ENCODE results near the gene NACC1.
A peak's percentile ranks its signal among the peaks of the same experiment; 100 is the strongest.

The NACC1 gene

DNA sequence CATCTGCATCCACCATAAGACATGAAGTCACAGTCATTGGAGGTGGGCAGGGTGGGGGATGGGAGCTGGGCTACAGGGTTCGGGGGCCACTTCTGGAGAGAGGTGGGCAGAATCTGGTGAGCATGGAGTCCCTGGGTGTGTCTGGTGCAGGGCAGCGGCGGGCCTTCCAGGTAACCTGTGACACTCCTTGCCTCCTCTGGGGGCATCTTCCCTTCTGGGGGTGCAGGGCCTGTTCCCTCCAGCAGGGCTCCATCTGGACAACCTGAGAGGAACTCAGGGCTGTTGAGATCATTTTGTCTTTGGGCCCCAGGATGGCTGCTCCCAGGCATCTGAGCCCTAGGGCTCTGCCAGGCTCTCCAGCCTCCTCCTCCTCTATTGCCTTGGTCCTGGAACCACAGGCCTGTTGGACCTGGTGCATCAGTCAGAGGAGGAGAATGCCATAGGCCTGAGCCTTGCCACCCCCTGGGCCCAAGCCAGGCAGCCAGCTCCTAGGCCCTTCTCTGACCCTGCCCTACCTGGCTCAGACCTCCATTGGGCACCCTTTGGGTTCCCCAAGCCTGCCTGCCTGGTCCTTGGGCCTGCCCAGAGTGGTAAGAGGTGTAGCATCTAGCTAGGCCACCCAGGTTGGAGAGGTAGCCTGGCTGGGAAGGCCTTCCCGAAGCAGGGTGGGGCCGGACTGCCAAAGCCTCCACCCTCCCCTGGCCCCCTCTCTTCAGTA lies 28.8 kb upstream of the NACC1 start:
- no peak for DNase-seq

DNA sequence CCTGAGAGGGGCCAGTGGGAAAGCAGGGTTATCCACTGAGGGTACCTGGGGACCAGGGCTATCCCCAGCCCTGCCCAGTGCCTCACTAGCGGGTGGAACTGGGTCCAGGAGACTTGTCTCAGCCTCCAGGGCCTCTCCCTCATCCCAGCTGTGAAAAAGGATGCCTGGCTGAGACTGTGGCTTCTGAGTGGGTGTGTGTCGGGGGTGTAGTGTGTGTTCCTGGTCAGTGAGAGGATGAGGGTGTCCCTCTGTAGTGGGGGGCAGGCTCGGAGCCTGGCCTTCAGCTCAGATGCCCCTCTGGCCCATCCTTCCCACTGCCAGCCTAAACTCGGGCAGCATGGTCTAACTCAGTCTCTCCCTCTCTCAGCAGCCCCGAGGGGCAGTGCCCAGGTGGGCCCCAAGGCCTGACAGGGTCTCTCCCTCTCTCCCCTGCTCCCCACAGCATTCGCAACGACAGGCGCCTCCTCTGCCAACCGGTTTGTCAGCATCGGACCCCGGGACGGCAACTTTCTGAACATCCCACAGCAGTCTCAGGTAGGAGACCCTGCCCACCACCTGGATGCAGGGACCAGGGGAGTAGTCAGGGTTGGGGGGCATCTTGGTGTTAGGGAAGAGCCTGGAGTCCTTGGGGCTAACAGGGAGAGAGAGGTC lies 28.1 kb upstream of the NACC1 start:
- DNase-seq, result no peak

GRCh38 chr19:13090511-13091231 lies 27.4 kb upstream of the NACC1 start:
- no peak for DNase-seq

GRCh38 chr19:13091400-13092157 lies 26.5 kb upstream of the NACC1 start:
- no peak for DNase-seq

DNA sequence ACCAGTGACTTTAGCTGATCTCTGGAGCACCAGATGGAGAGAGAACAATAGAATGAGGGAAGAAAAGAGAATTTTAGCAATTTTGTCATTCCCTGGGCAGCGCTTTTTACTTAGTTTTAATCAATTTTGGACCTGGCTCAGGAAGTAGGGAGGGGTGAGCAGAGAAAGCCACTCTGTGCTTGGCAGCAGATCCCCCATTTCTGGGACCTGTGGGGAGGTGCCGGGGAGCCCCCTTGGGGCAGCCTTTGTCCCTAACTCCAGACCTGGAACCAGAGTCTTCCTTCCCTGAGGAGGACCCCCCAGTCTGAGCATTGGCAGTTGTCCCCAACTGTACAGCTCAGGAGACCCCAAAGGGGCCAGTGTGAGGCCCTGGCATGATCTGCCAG lies 25.9 kb upstream of the NACC1 start:
- DNase-seq, result no peak

DNA sequence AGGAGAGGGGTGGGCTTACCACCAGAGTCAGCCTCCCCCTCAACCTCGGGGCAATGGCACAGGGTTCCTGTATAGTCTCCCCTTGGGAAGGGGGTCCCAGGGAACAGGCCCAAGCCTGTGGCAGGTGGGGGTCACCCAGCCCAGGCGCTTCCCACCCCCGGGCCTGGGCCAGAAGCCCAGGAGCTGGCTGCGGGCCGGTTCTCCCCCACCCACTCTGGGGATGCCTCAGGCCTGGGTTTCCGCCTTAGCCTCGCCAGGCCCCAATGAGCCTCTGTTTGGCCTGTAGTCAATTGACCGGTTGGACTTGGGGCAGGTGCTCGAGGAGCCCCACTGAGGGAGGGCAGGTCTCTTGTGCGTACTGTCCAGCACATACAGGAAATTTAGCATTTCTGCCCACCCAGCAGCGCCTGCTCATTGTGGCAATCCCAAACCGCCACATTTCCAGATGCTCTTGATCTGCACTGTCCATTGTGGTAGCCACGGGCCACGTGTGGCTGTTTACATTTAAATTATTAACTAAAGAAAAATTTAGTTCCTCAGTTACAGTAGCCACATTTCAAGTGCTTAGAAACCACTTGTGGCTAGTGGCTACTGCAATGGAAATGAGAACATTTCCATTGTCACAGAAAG lies 25.3 kb upstream of the NACC1 start:
- no peak for DNase-seq

- peak; percentile 79 for DNase-seq
Measured at GRCh38 chr19:13093407-13094105, 24.5 kb upstream of the NACC1 start.

DNA sequence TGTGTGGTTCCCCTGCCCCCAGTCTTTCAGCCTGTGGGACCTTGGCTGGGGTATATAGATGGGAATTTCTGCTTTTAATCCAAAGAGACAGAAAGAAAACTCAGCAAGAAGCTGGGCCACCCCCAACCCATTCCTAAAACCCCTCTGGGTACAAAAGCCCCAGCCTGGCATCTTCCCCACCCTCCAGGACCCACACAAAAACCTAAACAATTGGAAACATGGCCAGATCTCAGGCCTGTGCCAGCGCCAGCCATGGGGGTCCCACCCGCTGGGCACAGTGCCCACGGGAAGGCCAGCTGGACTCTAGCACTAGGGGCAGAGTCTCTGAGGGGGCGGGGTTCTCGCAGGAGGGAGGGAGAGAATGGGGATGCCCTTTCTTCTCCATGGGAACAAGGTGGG lies 24.0 kb upstream of the NACC1 start:
- no peak for DNase-seq

- peak; percentile 74 for DNase-seq
Measured at GRCh38 chr19:13094771-13095392, 23.2 kb upstream of the NACC1 start.

DNA sequence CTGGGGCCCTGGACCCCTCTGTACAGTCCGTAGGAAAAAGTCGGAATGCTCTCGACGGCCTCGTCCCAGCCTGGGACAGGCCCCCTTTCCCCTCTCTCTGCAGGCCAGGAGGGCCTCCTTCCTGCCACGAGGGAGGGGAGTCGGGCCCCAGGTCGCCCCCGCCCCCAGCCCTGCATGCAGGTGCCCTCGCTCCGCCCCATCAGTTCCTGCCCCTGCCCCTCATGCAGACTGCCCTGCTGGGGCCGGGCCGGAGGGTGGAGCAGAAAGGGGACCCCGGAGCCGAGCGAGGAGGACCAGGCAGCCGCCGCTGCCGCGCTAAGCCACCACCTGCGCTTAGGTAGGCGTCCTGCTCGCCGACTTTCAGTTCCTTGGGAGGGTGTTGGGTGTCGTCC lies 22.7 kb upstream of the NACC1 start:
- peak; percentile 46 for DNase-seq

DNA sequence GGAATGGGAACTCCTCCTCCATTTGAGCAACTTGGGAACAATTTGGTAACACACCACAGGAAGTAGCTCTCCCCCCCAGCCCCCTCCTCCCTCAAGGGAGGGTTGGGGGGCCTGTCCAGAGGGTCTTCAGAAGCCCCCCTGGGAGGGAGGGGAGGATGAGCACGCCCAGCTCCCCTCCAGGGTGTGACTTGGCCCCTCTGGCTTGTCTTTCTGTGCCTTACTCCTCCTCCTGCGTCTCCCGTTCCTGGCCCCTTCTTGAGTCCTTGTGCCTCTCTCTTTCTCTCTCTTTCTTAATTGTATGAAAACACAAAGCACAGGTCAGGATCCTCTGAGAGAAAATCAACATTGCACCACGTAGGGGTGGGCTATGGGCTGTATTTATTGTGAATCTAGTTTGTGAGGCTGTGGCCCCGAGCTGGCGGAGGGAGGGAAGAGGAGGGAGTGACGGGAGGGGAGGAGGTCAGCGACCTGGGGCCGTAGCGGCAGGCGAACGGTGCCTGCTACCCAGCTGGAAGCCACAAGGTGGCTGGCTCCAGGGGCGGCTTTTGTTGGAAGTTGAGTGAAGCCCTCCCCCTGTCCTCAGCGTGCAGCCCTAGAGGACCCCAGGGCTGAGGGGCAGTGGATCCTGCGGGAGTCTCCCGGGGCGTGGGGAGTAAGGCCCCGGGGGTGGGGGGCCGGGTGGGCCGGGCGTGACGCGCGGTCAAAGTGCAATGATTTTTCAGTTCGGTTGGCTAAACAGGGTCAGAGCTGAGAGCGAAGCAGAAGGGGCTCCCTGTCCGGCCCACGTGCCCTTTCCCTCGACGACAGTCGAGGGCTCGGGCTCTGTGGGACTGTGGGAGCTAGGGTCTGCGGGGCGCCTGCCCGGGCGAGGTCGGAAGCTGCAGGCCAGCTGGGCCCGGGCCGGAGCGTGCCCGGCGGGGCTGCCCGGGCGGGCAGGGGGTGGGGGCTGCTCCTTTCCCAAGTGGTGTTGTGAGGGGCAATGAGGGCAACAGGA lies 21.8 kb upstream of the NACC1 start:
- peak; percentile 40 for DNase-seq

- no peak for DNase-seq
Measured at GRCh38 chr19:13097033-13097462, 21.0 kb upstream of the NACC1 start.

- DNase-seq, result no peak
Measured at GRCh38 chr19:13097463-13098258, 20.4 kb upstream of the NACC1 start.

DNA sequence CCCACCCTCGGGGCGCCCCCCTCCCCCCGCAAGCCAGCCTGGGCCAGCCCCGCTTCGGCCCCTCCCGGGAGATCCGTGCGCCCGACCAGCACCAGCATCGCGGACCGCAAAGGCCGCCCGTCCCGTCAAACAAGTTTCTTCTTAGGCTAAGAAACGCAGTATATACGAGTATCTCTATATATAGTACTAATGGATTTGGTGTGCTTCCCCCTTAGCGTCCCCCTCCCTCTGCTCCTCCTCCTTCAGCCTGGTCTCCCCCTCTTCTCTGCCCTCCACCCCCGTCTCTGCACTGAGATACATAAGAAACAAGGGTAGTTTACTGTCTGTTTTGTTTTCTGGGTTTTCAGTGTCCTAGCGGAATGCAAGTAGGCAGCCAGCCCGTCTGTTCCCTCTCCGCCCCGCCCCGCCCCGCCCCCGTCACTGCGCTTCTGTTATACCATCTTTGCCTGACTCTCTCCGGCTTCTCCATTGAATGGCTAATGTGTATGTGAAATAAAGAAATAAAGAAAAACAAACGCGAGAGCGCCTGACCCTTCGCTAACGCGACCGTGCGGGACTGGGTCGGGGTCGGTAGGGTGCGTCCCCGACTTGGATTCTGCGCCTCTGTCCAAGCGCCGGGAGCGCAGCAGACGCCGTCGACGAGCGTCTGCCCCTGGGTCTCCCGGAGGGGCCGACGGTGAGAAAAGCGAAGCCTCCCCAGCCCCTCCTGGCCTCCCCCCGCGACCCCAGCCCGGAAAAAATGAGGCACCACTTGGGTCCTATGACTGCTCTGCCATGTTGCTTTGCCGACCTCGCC lies 19.6 kb upstream of the NACC1 start:
- peak; percentile 39 for DNase-seq

GRCh38 chr19:13099073-13099999 lies 18.7 kb upstream of the NACC1 start:
- DNase-seq, result peak; percentile 34

DNA sequence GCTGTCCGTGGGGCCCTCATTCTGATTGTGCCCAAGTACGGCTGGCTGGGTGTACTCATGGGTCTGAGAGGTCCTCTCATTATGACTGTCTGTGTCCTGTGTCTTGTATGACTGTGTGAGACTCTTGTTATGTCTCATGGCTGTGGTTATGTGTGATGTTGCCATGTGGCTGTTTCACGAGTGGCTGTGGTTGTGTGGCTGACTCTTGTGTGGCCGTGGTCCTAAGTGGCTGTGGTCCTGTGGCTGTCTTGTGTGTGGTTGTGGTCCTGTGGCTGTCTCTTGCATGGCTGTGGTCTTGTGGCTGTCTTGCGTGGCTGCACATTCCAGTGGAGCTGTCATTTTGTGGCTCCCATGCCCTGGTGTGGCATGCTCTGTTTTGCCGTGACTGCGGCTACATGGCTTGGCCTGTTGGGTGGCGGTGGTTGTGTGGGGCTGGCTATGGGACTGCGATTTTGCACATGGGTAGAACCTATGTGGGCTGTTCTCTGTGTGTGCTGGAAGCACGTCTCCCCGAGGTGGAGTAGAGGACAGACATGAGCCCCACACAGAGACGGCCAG lies 18.0 kb upstream of the NACC1 start:
- no peak for DNase-seq
